Stomach (tissue), 9 donors: Measurements from ENCODE around the gene CALCB. TPM values are rescaled to one million over a fixed set of nuclear protein-coding genes. Genes with fewer than 3 reads are reported as not detected.

Experiments
- DNase-seq, 2 donors: peaks; one replicate each; pipeline versions ENCODE4 v3.0.0 to v3.0.0-alpha.2; 2013 to 2019
- H3K27ac ChIP-seq, 5 donors: fragments of 200-600 bp in 4 of 5; sonication (generic) in 4 of 5; one replicate each; pipeline ENCODE4 v1.5.1; 2013 to 2019; ENCODE audit warnings: mild to moderate bottlenecking in 1 of 5, moderate library complexity in 1 of 5
- H3K27me3 ChIP-seq, 3 donors: fragments of 200-600 bp; sonication (generic); one replicate each; pipeline ENCODE4 v1.5.1; 2017 to 2019; ENCODE audit warnings: mixed run types in 1 of 3
- H3K36me3 ChIP-seq, 4 donors: fragments of 200-600 bp; sonication (generic); 1 replicate in 3 of 4; 2 replicates in 1 of 4; pipeline ENCODE4 v1.5.1; 2016 to 2019
- H3K4me1 ChIP-seq, 4 donors: fragments of 200-600 bp; sonication (generic); one replicate each; pipeline ENCODE4 v1.5.1; 2016 to 2019
- H3K4me3 ChIP-seq, 4 donors: fragments of 200-600 bp; sonication (generic) in 3 of 4; one replicate each; pipeline ENCODE4 v1.5.1; 2016 to 2019; ENCODE audit warnings: mild to moderate bottlenecking in 1 of 4
- H3K9me3 ChIP-seq, 4 donors: fragments of 200-600 bp; sonication (generic); one replicate each; pipeline ENCODE4 v1.5.1; 2016 to 2019
- EP300 ChIP-seq: sonication (generic); formaldehyde crosslinking; IDR thresholded peaks from one replicate; pipeline ENCODE4 v1.6.1; 2017; ENCODE audit warnings: antibody characterized with exemption
- POLR2A ChIP-seq, 4 donors: fragments of 450-650 bp; IDR thresholded peaks; one replicate each; pipeline ENCODE4 v1.6.1; 2016; ENCODE audit warnings: antibody characterized with exemption in 4 of 4, control low read depth in 2 of 4, mild to moderate bottlenecking in 1 of 4, moderate library complexity in 1 of 4
- POLR2AphosphoS5 ChIP-seq, 3 donors: sonication (generic); formaldehyde crosslinking; IDR thresholded peaks; one replicate each; pipeline ENCODE4 v1.6.1; 2016; ENCODE audit warnings: antibody characterized with exemption in 3 of 3
- WGBS, 5 donors: extraction: QIAGEN DNeasy Blood & Tissue Kit in 3 of 5; methylation state at CpG; one replicate each; pipeline versions ENCODE4 v1.1.5 to v1.1.7; 2013 to 2018; 5-methylcytosine and 5-hydroxymethylcytosine counted together
- intact Hi-C: fragments of 100-400 bp; cut with DNase I; formaldehyde crosslinking; loops from one replicate; pipeline ENCODE4 v1.15.1; 2023; ENCODE audit warnings: low total_unique reads
- polyA plus RNA-seq, 3 donors: library from polyadenylated mRNA; stranded (reverse); fragments of 200-250 nt; gene quantifications; one replicate each; pipeline ENCODE4 v1.2.3, GENCODE V29; 2013
- total RNA-seq, 5 donors: library from RNA; depleted of rRNA; stranded (reverse); fragments of >200 nt; gene quantifications; one replicate each; pipeline versions ENCODE4 v1.1.0 to v1.2.3, GENCODE V29; 2014 to 2016
- TF ChIP-seq, protein P1 (sequence below), 7 experiments: fragments of 450-650 bp in 4 of 7; fragments of 200-600 bp in 3 of 7; sonication (generic) in 3 of 7; IDR thresholded peaks; one replicate each; pipeline ENCODE4 v1.5.1; 2016 to 2019; ENCODE audit warnings: antibody characterized with exemption in 7 of 7, control low read depth in 2 of 7, mild to moderate bottlenecking in 1 of 7
- donor health status: healthy with polysubstance abuse.
- donor health status: Bipolar disorder and iron deficiency.
- donor health status: healthy.

The CALCB gene
- total and polyA plus RNA-seq, 8 donors: 0.12 to 0.43 TPM; not detected in 6

- H3K9me3 ChIP-seq: peaks cover 3 to 16% (median 9%) of the 10 kb centered on the region in 4 donors
- peaks cover 0 to 55% (median 39%) of the 10 kb centered on the region in 3 donors for H3K27me3 ChIP-seq
- no peak for DNase-seq
- TF ChIP-seq EP300 (no peak), POLR2AphosphoS5 (IDR thresholded peaks at IDR 0.05) (no peak), POLR2A (IDR thresholded peaks at IDR 0.05) (no peak)
- TF ChIP-seq, protein P1, sequence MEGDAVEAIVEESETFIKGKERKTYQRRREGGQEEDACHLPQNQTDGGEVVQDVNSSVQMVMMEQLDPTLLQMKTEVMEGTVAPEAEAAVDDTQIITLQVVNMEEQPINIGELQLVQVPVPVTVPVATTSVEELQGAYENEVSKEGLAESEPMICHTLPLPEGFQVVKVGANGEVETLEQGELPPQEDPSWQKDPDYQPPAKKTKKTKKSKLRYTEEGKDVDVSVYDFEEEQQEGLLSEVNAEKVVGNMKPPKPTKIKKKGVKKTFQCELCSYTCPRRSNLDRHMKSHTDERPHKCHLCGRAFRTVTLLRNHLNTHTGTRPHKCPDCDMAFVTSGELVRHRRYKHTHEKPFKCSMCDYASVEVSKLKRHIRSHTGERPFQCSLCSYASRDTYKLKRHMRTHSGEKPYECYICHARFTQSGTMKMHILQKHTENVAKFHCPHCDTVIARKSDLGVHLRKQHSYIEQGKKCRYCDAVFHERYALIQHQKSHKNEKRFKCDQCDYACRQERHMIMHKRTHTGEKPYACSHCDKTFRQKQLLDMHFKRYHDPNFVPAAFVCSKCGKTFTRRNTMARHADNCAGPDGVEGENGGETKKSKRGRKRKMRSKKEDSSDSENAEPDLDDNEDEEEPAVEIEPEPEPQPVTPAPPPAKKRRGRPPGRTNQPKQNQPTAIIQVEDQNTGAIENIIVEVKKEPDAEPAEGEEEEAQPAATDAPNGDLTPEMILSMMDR (IDR thresholded peaks at IDR 0.05): no peak
- H3K36me3 ChIP-seq: no peaks in the 10 kb centered on the region
- intact Hi-C loops: loop anchor here (10.0 kb wide), 2 partner anchors 157 to 277 kb away; no protein-coding TSS in a partner anchor
- no peak overlapping the region for H3K27ac ChIP-seq
- 86 to 91% (median 89%) methylated on average over 27 to 32 of the region's 32 CpGs for WGBS, 5 donors
- H3K4me1 ChIP-seq: peaks cover 15 to 23% (median 22%) of the 10 kb centered on the region in 4 donors
- no peak overlapping the region for H3K4me3 ChIP-seq
Observed at GRCh38 chr11:15071556-15072255, 1.7 kb upstream of the CALCB start.

GRCh38 chr11:15072551-15073143 lies 746 bp upstream of the CALCB start:
- DNase-seq: no peak
- peaks cover 0 to 55% (median 39%) of the 10 kb centered on the region in 3 donors for H3K27me3 ChIP-seq
- WGBS, 5 donors: 74 to 87% (median 77%) methylated on average over 18 to 23 of the region's 23 CpGs
- TF ChIP-seq, protein P1 (IDR thresholded peaks at IDR 0.05): no peak
- no peak for TF ChIP-seq EP300
- TF ChIP-seq POLR2AphosphoS5 (IDR thresholded peaks at IDR 0.05): no peak
- TF ChIP-seq POLR2A (IDR thresholded peaks at IDR 0.05): no peak
- no peaks in the 10 kb centered on the region for H3K36me3 ChIP-seq
- H3K4me1 ChIP-seq: peaks cover 15 to 23% (median 22%) of the 10 kb centered on the region in 4 donors
- H3K27ac ChIP-seq: no peak overlapping the region
- intact Hi-C loops: loop anchor here (10.0 kb wide), 2 partner anchors 158 to 278 kb away; no protein-coding TSS in a partner anchor
- H3K4me3 ChIP-seq: peak overlapping the region in 1 of 4 donors; percentile 43
- H3K9me3 ChIP-seq: peaks cover 3 to 16% (median 9%) of the 10 kb centered on the region in 4 donors

GRCh38 chr11:15074206-15075161 lies 1.1 kb downstream of the CALCB start:
- peaks cover 0 to 55% (median 39%) of the 10 kb centered on the region in 3 donors for H3K27me3 ChIP-seq
- 3 to 6% (median 4%) methylated on average over 24 to 33 of the region's 33 CpGs for WGBS, 5 donors
- peak; percentile 91 to 93 for DNase-seq
- no peak for TF ChIP-seq POLR2AphosphoS5 (IDR thresholded peaks at IDR 0.05)
- TF ChIP-seq, protein P1 (IDR thresholded peaks at IDR 0.05): peak in 5 of 7 experiments; percentile 47 to 71 (median 67)
- peaks cover 3 to 13% (median 4%) of the 10 kb centered on the region in 4 donors for H3K9me3 ChIP-seq
- peaks cover 15 to 23% (median 22%) of the 10 kb centered on the region in 4 donors for H3K4me1 ChIP-seq
- peak overlapping the region; percentile 28 to 48 (median 37) for H3K4me3 ChIP-seq
- no peak overlapping the region for H3K27ac ChIP-seq
- intact Hi-C loops: loop anchor here (10.0 kb wide), 2 partner anchors 160 to 280 kb away; no protein-coding TSS in a partner anchor
- H3K36me3 ChIP-seq: no peaks in the 10 kb centered on the region

GRCh38 chr11:15075162-15075526 lies 1.8 kb downstream of the CALCB start:
- TF ChIP-seq, protein P1 (IDR thresholded peaks at IDR 0.05): peak in 1 of 7 experiments; percentile 8
- TF ChIP-seq POLR2A (IDR thresholded peaks at IDR 0.05): no peak
- Histone ChIP-seq H3K4me3 (peak overlapping the region in 1 of 4 donors; percentile 48), H3K9me3 (peaks cover 0 to 6% (median 0%) of the 10 kb centered on the region in 4 donors), H3K27ac (no peak overlapping the region), H3K4me1 (peaks cover 15 to 23% (median 22%) of the 10 kb centered on the region in 4 donors), H3K27me3 (peaks cover 0 to 55% (median 39%) of the 10 kb centered on the region in 3 donors), H3K36me3 (no peaks in the 10 kb centered on the region)
- no peak for DNase-seq
- 41 to 46% (median 44%) methylated on average over 4 of the region's 4 CpGs for WGBS, 5 donors
- intact Hi-C loops: loop anchor here (10.0 kb wide), 2 partner anchors 160 to 280 kb away; no protein-coding TSS in a partner anchor
